Mammary epithelial cell (primary cell): ENCODE data around the gene VGLL1.

Experiments used
- CTCF ChIP-seq, 2 donors: IDR thresholded peaks in 1 of 2; conservative IDR thresholded peaks in 1 of 2; 2 replicates each; pipeline ENCODE4 v1.5.1; 2011 to 2012; ENCODE audit warnings: inconsistent platforms in 2 of 2, low read length in 2 of 2, mild to moderate bottlenecking in 2 of 2, control low read depth in 1 of 2, low read depth in 1 of 2; ENCODE audit not compliant: insufficient read depth in 1 of 2; ENCODE audit errors: extremely low read depth in 1 of 2
- EZH2 ChIP-seq: IDR thresholded peaks from 2 replicates; pipeline ENCODE4 v1.6.1; 2012; ENCODE audit warnings: low read length, inconsistent platforms, borderline replicate concordance

GRCh38 chrX:136493011-136493410, 39.0 kb upstream of the VGLL1 start:
- TF ChIP-seq CTCF (conservative IDR thresholded peaks at IDR 0.05 in 1 of 2, IDR thresholded peaks at IDR 0.05 in 1 of 2; ENCODE audit: extremely low read depth in 1 of 2, insufficient read depth in 1 of 2, low read depth in 1 of 2, low read length in 2 of 2) (no peak), EZH2 (no peak)
